GM19035 (cell line): ENCODE data around the gene ITPKC.
"Not testable (repeated sequence)": the region's sequence is repeated elsewhere in the genome, so short reads cannot be mapped to it uniquely, and the experiment has no call there.

Experiments
- ATAC-seq: cut with Tn5 transposase; IDR thresholded peaks from one replicate; pipeline ENCODE4 v1.9.1; 2021; ENCODE audit not compliant: unreplicated experiment

ITPKC gene

GRCh38 chr19:40714441-40715299, 2.2 kb upstream of the ITPKC start:
- peak; percentile 51 for ATAC-seq

GRCh38 chr19:40716031-40716481, 856 bp upstream of the ITPKC start:
- ATAC-seq = no peak

DNA sequence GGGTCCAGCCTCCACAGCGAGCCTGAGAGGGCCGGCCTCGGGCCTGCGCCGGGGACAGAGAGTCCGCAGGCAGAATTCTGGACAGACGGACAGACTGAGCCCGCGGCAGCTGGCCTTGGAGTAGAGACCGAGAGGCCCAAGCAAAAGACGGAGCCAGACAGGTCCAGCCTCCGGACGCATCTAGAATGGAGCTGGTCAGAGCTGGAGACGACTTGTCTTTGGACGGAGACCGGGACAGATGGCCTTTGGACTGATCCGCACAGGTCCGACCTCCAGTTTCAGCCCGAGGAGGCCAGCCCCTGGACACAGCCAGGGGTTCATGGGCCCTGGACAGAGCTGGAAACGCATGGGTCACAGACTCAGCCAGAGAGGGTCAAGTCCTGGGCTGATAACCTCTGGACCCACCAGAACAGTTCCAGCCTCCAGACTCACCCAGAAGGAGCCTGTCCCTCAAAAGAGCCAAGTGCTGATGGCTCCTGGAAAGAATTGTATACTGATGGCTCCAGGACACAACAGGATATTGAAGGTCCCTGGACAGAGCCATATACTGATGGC, 490 bp downstream of the ITPKC start:
- no peak for ATAC-seq

DNA sequence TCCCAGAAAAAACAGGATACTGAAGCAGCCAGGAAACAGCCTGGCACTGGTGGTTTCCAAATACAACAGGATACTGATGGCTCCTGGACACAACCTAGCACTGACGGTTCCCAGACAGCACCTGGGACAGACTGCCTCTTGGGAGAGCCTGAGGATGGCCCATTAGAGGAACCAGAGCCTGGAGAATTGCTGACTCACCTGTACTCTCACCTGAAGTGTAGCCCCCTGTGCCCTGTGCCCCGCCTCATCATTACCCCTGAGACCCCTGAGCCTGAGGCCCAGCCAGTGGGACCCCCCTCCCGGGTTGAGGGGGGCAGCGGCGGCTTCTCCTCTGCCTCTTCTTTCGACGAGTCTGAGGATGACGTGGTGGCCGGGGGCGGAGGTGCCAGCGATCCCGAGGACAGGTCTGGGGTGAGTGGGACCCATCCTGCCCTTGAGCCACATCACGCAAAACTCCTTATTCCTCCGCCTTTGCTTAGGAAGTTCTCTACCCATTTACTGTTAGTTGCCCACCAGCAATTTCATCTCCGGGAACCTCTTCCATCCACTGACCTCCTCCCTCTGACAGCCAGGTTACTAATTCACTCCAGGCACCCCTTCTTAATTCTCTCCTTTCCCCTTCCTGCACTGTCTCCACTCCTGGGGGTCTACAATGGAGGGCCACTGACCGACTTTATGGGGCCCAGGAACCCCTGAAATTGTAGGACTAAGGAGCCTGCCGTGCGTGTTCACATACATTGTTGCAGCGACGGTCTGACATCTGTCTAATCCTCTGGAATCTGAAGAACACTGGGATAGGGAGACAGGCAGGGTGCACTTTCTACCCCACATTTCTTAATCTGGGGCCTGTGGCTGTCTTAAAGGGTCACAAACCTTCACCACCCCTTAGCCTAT, 1.2 kb downstream of the ITPKC start:
- no peak for ATAC-seq

GRCh38 chr19:40718774-40719391, 2.0 kb downstream of the ITPKC start:
- ATAC-seq = no peak

GRCh38 chr19:40719414-40719894, 2.5 kb downstream of the ITPKC start:
- no peak for ATAC-seq

GRCh38 chr19:40721140-40721486, 4.2 kb downstream of the ITPKC start:
- no peak for ATAC-seq

DNA sequence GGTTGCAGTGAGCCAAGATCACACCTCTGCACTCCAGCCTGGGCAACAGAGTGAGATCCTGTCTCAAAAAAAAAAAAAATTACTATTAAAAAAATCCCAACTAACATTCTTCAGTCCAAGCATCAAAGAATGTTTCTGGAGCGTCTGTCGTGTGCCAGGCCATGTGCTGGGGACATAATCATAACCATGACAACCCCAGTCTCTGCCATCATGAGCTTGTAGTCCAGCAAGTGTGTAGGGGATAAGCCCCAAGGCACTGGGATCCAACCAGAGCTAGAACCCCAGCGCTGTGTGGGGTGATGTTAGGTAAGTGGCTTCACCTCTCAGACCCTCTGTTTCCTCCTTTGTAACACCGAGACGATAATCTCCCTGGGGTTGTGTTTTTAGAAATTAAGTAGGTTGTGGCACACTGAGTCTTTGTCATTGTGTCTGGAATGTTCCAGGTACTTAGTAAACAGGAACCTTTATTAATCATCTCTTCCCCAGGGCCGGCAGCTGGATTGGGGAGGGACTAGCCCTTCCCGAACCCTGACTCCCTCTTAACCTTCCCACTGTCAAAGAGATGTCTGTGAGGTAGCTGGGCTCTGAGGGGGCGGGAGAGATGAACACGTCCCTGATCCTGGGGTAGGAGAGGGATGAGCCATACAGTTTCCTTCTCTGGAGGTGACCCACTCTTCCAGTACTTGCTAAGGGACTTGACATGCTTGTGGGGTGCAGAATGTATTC, 5.2 kb downstream of the ITPKC start:
- no peak for ATAC-seq

GRCh38 chr19:40723661-40724254, 6.8 kb downstream of the ITPKC start:
- ATAC-seq = no peak

DNA sequence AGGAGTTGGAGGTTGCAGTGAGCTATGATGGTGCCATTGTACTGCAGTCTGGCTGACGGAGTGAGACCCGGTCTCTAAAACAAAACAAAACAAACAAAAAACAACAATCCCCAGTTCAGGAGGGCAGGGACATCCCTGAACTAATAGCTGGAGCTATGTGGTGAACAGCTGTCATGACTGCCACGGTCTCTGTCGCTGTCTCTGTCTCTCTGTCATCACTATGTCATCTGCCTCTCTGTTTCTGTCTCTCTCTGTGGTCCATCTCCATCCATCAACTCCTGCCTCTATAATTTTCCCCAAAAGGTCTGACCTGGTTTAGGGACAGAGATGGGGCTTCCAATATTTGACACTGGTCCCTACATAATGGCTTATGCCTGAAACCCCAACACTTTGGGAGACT, 7.4 kb downstream of the ITPKC start:
- no peak for ATAC-seq

- ATAC-seq = no peak
These were observed 7.9 kb downstream of the ITPKC start for GRCh38 chr19:40724855-40725254.

- ATAC-seq = no peak
These were observed 9.4 kb downstream of the ITPKC start for GRCh38 chr19:40726279-40726678.

DNA sequence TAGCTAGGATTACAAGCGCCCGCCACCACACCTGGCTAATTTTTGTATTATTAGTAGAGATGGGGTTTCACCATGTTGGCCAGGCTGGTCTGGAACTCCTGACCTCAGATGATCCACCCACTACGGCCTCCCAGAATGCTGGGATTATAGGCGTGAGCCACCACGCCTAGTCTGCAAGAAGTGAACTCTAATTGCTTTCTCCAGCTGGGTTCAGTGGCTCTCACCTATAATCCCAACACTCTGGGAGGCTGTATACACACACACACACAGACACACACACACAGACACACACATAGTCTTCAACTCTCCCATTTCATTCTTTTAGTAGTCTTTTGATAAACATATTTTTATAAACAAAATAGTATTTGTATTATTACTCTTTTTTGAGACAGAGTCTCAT, 13.2 kb downstream of the ITPKC start:
- ATAC-seq = not testable (repeated sequence)

GRCh38 chr19:40732304-40732703, 15.4 kb downstream of the ITPKC start:
- not testable (repeated sequence) for ATAC-seq

- no peak for ATAC-seq
These were observed 16.2 kb downstream of the ITPKC start for GRCh38 chr19:40733149-40733548.

- ATAC-seq = no peak
These were observed 18.3 kb downstream of the ITPKC start for GRCh38 chr19:40735013-40735771.

GRCh38 chr19:40736661-40737060, 19.7 kb downstream of the ITPKC start:
- ATAC-seq = no peak

DNA sequence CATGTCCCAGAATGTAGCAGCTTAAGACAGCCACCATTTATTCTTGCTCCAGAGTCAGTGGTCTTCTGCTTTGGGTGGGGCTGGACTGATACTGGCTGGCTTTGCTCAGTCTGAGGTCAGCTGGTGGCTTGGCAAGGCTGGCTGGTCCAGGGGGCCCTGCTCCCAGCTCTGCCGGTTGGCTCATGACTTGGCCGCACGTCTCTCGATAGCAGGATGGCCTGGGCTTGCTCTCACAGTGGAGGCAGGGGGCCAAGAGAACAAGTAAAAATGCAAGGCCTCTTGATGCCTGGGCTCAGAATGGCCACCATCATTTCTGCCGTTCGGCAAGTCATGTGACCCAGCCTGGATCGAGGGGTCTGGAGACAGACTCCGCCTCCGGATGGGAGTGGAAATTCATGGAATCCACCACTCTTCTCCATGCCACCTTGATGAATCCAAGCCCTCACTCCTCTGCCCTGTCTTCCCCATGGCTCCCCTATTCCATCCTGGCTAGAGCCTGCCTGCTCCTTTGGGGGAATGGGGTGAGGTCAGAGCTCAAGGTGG, 20.3 kb downstream of the ITPKC start:
- ATAC-seq = no peak
